Measurements from ENCODE around the gene FKBP5. TPM values are rescaled to one million over a fixed set of nuclear protein-coding genes. Genes with fewer than 3 reads are reported as not detected.
A peak's percentile ranks its signal among the peaks of the same experiment; 100 is the strongest.

Gene FKBP5
- polyA plus RNA-seq, 1 donor, result 9.4 TPM

GRCh38 chr6:35613762-35614161 lies 75.0 kb downstream of the FKBP5 start:
- H3K27me3 ChIP-seq (ENCODE audit: control insufficient read depth, insufficient read depth, low read length), result no peaks in the 10 kb centered on the region
- no peaks in the 10 kb centered on the region for H3K4me1 ChIP-seq (ENCODE audit: control insufficient read depth, insufficient read depth, low read length)
- no peak for DNase-seq
- no peak overlapping the region for H3K27ac ChIP-seq (ENCODE audit: low read length)
- H3K4me3 ChIP-seq (ENCODE audit: low read length), result no peak overlapping the region
- H3K9me3 ChIP-seq (ENCODE audit: control insufficient read depth, low read depth, low read length), result no peaks in the 10 kb centered on the region
- WGBS (ENCODE audit: insufficient coverage, low lambda C conversion rate), result no CpG with 5 or more reads among the region's 1 CpG
- H3K36me3 ChIP-seq (ENCODE audit: control insufficient read depth, insufficient read depth, low read length), result peaks cover 2% of the 10 kb centered on the region

- Histone ChIP-seq H3K36me3 (ENCODE audit: control insufficient read depth, insufficient read depth, low read length) (no peaks in the 10 kb centered on the region), H3K27ac (ENCODE audit: low read length) (no peak overlapping the region), H3K27me3 (ENCODE audit: control insufficient read depth, insufficient read depth, low read length) (no peaks in the 10 kb centered on the region), H3K4me1 (ENCODE audit: control insufficient read depth, insufficient read depth, low read length) (no peaks in the 10 kb centered on the region), H3K9me3 (ENCODE audit: control insufficient read depth, low read depth, low read length) (no peaks in the 10 kb centered on the region), H3K4me3 (ENCODE audit: low read length) (no peak overlapping the region)
- no peak for DNase-seq
- WGBS (ENCODE audit: insufficient coverage, low lambda C conversion rate), result no CpG with 5 or more reads among the region's 3 CpGs
These were observed 77.5 kb downstream of the FKBP5 start for GRCh38 chr6:35611240-35611639.

GRCh38 chr6:35610830-35611229 lies 77.9 kb downstream of the FKBP5 start:
- no peaks in the 10 kb centered on the region for H3K36me3 ChIP-seq (ENCODE audit: control insufficient read depth, insufficient read depth, low read length)
- no peak overlapping the region for H3K4me3 ChIP-seq (ENCODE audit: low read length)
- H3K4me1 ChIP-seq (ENCODE audit: control insufficient read depth, insufficient read depth, low read length), result no peaks in the 10 kb centered on the region
- WGBS (ENCODE audit: insufficient coverage, low lambda C conversion rate), result 80% methylated on average over 1 of the region's 3 CpGs
- no peak overlapping the region for H3K27ac ChIP-seq (ENCODE audit: low read length)
- H3K27me3 ChIP-seq (ENCODE audit: control insufficient read depth, insufficient read depth, low read length), result no peaks in the 10 kb centered on the region
- H3K9me3 ChIP-seq (ENCODE audit: control insufficient read depth, low read depth, low read length), result no peaks in the 10 kb centered on the region
- no peak for DNase-seq

- WGBS (ENCODE audit: insufficient coverage, low lambda C conversion rate), result 100% methylated on average over 1 of the region's 1 CpG
- Histone ChIP-seq H3K9me3 (ENCODE audit: control insufficient read depth, low read depth, low read length) (no peaks in the 10 kb centered on the region), H3K36me3 (ENCODE audit: control insufficient read depth, insufficient read depth, low read length) (no peaks in the 10 kb centered on the region), H3K27me3 (ENCODE audit: control insufficient read depth, insufficient read depth, low read length) (no peaks in the 10 kb centered on the region), H3K27ac (ENCODE audit: low read length) (no peak overlapping the region), H3K4me3 (ENCODE audit: low read length) (no peak overlapping the region), H3K4me1 (ENCODE audit: control insufficient read depth, insufficient read depth, low read length) (no peaks in the 10 kb centered on the region)
- DNase-seq, result no peak
These were observed 79.1 kb downstream of the FKBP5 start for GRCh38 chr6:35609588-35609987.

- Histone ChIP-seq H3K27me3 (ENCODE audit: control insufficient read depth, insufficient read depth, low read length) (no peaks in the 10 kb centered on the region), H3K9me3 (ENCODE audit: control insufficient read depth, low read depth, low read length) (no peaks in the 10 kb centered on the region), H3K4me1 (ENCODE audit: control insufficient read depth, insufficient read depth, low read length) (no peaks in the 10 kb centered on the region), H3K36me3 (ENCODE audit: control insufficient read depth, insufficient read depth, low read length) (no peaks in the 10 kb centered on the region), H3K4me3 (ENCODE audit: low read length) (no peak overlapping the region), H3K27ac (ENCODE audit: low read length) (no peak overlapping the region)
- no peak for DNase-seq
- WGBS (ENCODE audit: insufficient coverage, low lambda C conversion rate), result 100% methylated on average over 1 of the region's 13 CpGs
These were observed 81.0 kb downstream of the FKBP5 start for GRCh38 chr6:35607517-35608233.

- H3K9me3 ChIP-seq (ENCODE audit: control insufficient read depth, low read depth, low read length), result no peaks in the 10 kb centered on the region
- H3K27me3 ChIP-seq (ENCODE audit: control insufficient read depth, insufficient read depth, low read length), result no peaks in the 10 kb centered on the region
- no peak overlapping the region for H3K27ac ChIP-seq (ENCODE audit: low read length)
- no peaks in the 10 kb centered on the region for H3K36me3 ChIP-seq (ENCODE audit: control insufficient read depth, insufficient read depth, low read length)
- no CpG with 5 or more reads among the region's 6 CpGs for WGBS (ENCODE audit: insufficient coverage, low lambda C conversion rate)
- DNase-seq, result no peak
- H3K4me1 ChIP-seq (ENCODE audit: control insufficient read depth, insufficient read depth, low read length), result no peaks in the 10 kb centered on the region
- H3K4me3 ChIP-seq (ENCODE audit: low read length), result no peak overlapping the region
These were observed 83.1 kb downstream of the FKBP5 start for GRCh38 chr6:35605600-35605999.

GRCh38 chr6:35603326-35604202 lies 85.2 kb downstream of the FKBP5 start:
- H3K4me1 ChIP-seq (ENCODE audit: control insufficient read depth, insufficient read depth, low read length), result no peaks in the 10 kb centered on the region
- no CpG with 5 or more reads among the region's 9 CpGs for WGBS (ENCODE audit: insufficient coverage, low lambda C conversion rate)

GRCh38 chr6:35602133-35602946 lies 86.4 kb downstream of the FKBP5 start:
- H3K9me3 ChIP-seq (ENCODE audit: control insufficient read depth, low read depth, low read length), result no peaks in the 10 kb centered on the region
- 36% methylated on average over 1 of the region's 6 CpGs for WGBS (ENCODE audit: insufficient coverage, low lambda C conversion rate)
- DNase-seq, result no peak
- no peak overlapping the region for H3K4me3 ChIP-seq (ENCODE audit: low read length)
- H3K27ac ChIP-seq (ENCODE audit: low read length), result peak overlapping the region; percentile 6
- H3K4me1 ChIP-seq (ENCODE audit: control insufficient read depth, insufficient read depth, low read length), result no peaks in the 10 kb centered on the region
- H3K36me3 ChIP-seq (ENCODE audit: control insufficient read depth, insufficient read depth, low read length), result no peaks in the 10 kb centered on the region
- H3K27me3 ChIP-seq (ENCODE audit: control insufficient read depth, insufficient read depth, low read length), result no peaks in the 10 kb centered on the region

More at GRCh38 chr6:35603326-35604202, 85.2 kb downstream of the FKBP5 start:
- no peak overlapping the region for H3K4me3 ChIP-seq (ENCODE audit: low read length)
- H3K27me3 ChIP-seq (ENCODE audit: control insufficient read depth, insufficient read depth, low read length), result no peaks in the 10 kb centered on the region
- H3K9me3 ChIP-seq (ENCODE audit: control insufficient read depth, low read depth, low read length), result no peaks in the 10 kb centered on the region
- DNase-seq, result no peak
- no peaks in the 10 kb centered on the region for H3K36me3 ChIP-seq (ENCODE audit: control insufficient read depth, insufficient read depth, low read length)
- H3K27ac ChIP-seq (ENCODE audit: low read length), result no peak overlapping the region

- DNase-seq, result no peak
- H3K27ac ChIP-seq (ENCODE audit: low read length), result peak overlapping the region; percentile 6
- H3K36me3 ChIP-seq (ENCODE audit: control insufficient read depth, insufficient read depth, low read length), result no peaks in the 10 kb centered on the region
- 25% methylated on average over 2 of the region's 8 CpGs for WGBS (ENCODE audit: insufficient coverage, low lambda C conversion rate)
- no peaks in the 10 kb centered on the region for H3K4me1 ChIP-seq (ENCODE audit: control insufficient read depth, insufficient read depth, low read length)
- H3K9me3 ChIP-seq (ENCODE audit: control insufficient read depth, low read depth, low read length), result no peaks in the 10 kb centered on the region
- no peaks in the 10 kb centered on the region for H3K27me3 ChIP-seq (ENCODE audit: control insufficient read depth, insufficient read depth, low read length)
- no peak overlapping the region for H3K4me3 ChIP-seq (ENCODE audit: low read length)
These were observed 87.2 kb downstream of the FKBP5 start for GRCh38 chr6:35601331-35602132.
